IMR-90 (cell line): ENCODE measurements around the gene EPB41L2. TPM values are rescaled to one million over a fixed set of nuclear protein-coding genes. Genes with fewer than 3 reads are reported as not detected.

Experiments
- ATAC-seq: fragments of 200-7000 bp; cut with Tn5 transposase; 2 replicates; pipeline ENCODE4 v1.9.1; 2020; ENCODE audit warnings: low read depth, mild to moderate bottlenecking, moderate library complexity
- BruUV-seq: library from RNA; stranded (reverse); fragments of 400-500 nt; replicated peaks from 2 replicates; lab custom pipeline; 2021; lab: Mats Ljungman, UMichigan
- CTCF ChIA-PET: fragments of 300-600 bp; formaldehyde crosslinking; extraction: SDS; loops from one replicate; lab custom pipeline; 2021; ENCODE audit warnings: antibody characterized with exemption; lab: Yijun Ruan, JAX
- POLR2A ChIA-PET: fragments of 300-600 bp; sonication (Branson Sonifier 250); formaldehyde crosslinking; loops from one replicate; lab custom pipeline; 2022; ENCODE audit warnings: antibody characterized with exemption; ENCODE audit not compliant: unreplicated experiment; lab: Charles Lee
- DNase-seq: peaks from one replicate; pipeline ENCODE4 v3.0.0; 2013
- H2AFZ ChIP-seq: replicated peaks from 2 replicates; pipeline ENCODE3; 2013; ENCODE audit warnings: low read length, mild to moderate bottlenecking; ENCODE audit not compliant: poor library complexity
- H2AK5ac ChIP-seq: 2 replicates; pipeline ENCODE4 v1.6.1; 2013; ENCODE audit warnings: low read depth, low read length, inconsistent platforms
- H2AK9ac ChIP-seq: replicated peaks from 2 replicates; pipeline ENCODE3; 2013; ENCODE audit warnings: mild to moderate bottlenecking, low read depth, low read length, moderate library complexity; ENCODE audit not compliant: poor library complexity
- H2BK120ac ChIP-seq: 2 replicates; pipeline ENCODE4 v1.6.1; 2013; ENCODE audit warnings: low read depth, low read length, inconsistent platforms
- H2BK15ac ChIP-seq: 3 replicates; pipeline ENCODE4 v1.6.1; 2013; ENCODE audit warnings: low read depth, low read length, inconsistent platforms
- H2BK20ac ChIP-seq: 2 replicates; pipeline ENCODE4 v1.6.1; 2013; ENCODE audit warnings: low read depth, mild to moderate bottlenecking, inconsistent platforms, low read length, moderate library complexity
- H2BK5ac ChIP-seq: 2 replicates; pipeline ENCODE4 v1.6.1; 2013; ENCODE audit warnings: mild to moderate bottlenecking, low read depth, low read length, inconsistent platforms; ENCODE audit not compliant: poor library complexity, severe bottlenecking
- H3K14ac ChIP-seq: replicated peaks from 2 replicates; pipeline ENCODE4 v1.6.1; 2013; ENCODE audit warnings: low read depth, low read length, inconsistent platforms
- H3K18ac ChIP-seq: 2 replicates; pipeline ENCODE4 v1.6.1; 2013; ENCODE audit warnings: low read depth, low read length, control low read depth
- H3K23ac ChIP-seq: 2 replicates; pipeline ENCODE4 v1.6.1; 2013; ENCODE audit warnings: low read depth, low read length, inconsistent platforms
- H3K27ac ChIP-seq: 2 replicates; pipeline ENCODE4 v1.5.1; 2013; ENCODE audit warnings: mild to moderate bottlenecking, control low read depth, low read length; ENCODE audit not compliant: insufficient read depth
- H3K27me3 ChIP-seq: 2 replicates; pipeline ENCODE4 v1.6.1; 2013; ENCODE audit warnings: low read length; ENCODE audit not compliant: control insufficient read depth, insufficient read depth
- H3K36me3 ChIP-seq: 2 replicates; pipeline ENCODE4 v1.6.1; 2013; ENCODE audit warnings: low read length, mixed read lengths; ENCODE audit not compliant: control insufficient read depth, insufficient read depth
- H3K4ac ChIP-seq: 2 replicates; pipeline ENCODE4 v1.6.1; 2013; ENCODE audit warnings: low read depth, low read length, inconsistent platforms
- H3K4me1 ChIP-seq: 2 replicates; pipeline ENCODE4 v1.6.1; 2013; ENCODE audit warnings: low read length, mixed read lengths; ENCODE audit not compliant: control insufficient read depth, insufficient read depth
- H3K4me2 ChIP-seq: 2 replicates; pipeline ENCODE4 v1.6.1; 2013; ENCODE audit warnings: low read depth, mild to moderate bottlenecking, control low read depth, low read length, moderate library complexity
- H3K4me3 ChIP-seq: 2 replicates; pipeline ENCODE4 v1.5.1; 2013; ENCODE audit warnings: low read depth, mild to moderate bottlenecking, control low read depth, low read length, moderate library complexity; ENCODE audit not compliant: insufficient read depth
- H3K56ac ChIP-seq: 2 replicates; pipeline ENCODE4 v1.6.1; 2013; ENCODE audit warnings: low read length, inconsistent platforms; ENCODE audit not compliant: insufficient read depth; ENCODE audit errors: extremely low read depth
- H3K79me1 ChIP-seq, 2 experiments: 2 replicates each; pipeline ENCODE4 v1.6.1; 2013; ENCODE audit warnings: low read length in 2 of 2, inconsistent platforms in 1 of 2, low read depth in 1 of 2
- H3K9ac ChIP-seq: 2 replicates; pipeline ENCODE4 v1.6.1; 2013; ENCODE audit warnings: low read depth, low read length, control low read depth
- H3K9me1 ChIP-seq: 2 replicates; pipeline ENCODE4 v1.6.1; 2013; ENCODE audit warnings: low read length, inconsistent platforms; ENCODE audit not compliant: insufficient read depth
- H3K9me3 ChIP-seq: 2 replicates; pipeline ENCODE4 v1.6.1; 2013; ENCODE audit warnings: low read length; ENCODE audit not compliant: control insufficient read depth, insufficient read depth
- H4K20me1 ChIP-seq: 2 replicates; pipeline ENCODE4 v1.6.1; 2013; ENCODE audit warnings: low read length, inconsistent platforms; ENCODE audit not compliant: insufficient read depth
- H4K5ac ChIP-seq: 2 replicates; pipeline ENCODE4 v1.6.1; 2013; ENCODE audit warnings: mild to moderate bottlenecking, low read depth, low read length, control low read depth
- H4K8ac ChIP-seq, 2 experiments: 2 replicates each; pipeline ENCODE4 v1.6.1; 2013; ENCODE audit warnings: low read depth in 2 of 2, low read length in 2 of 2, control low read depth in 1 of 2, inconsistent platforms in 1 of 2
- H4K91ac ChIP-seq: 2 replicates; pipeline ENCODE4 v1.6.1; 2013; ENCODE audit warnings: low read depth, low read length, inconsistent platforms; ENCODE audit not compliant: insufficient read depth
- CHD1 ChIP-seq: IDR thresholded peaks from 2 replicates; pipeline ENCODE4 v1.6.1; 2012; ENCODE audit warnings: low read depth, low read length, improper control_type of control experiment
- MAFK ChIP-seq: IDR thresholded peaks from 2 replicates; pipeline ENCODE4 v1.6.1; 2012; ENCODE audit warnings: low read depth, low read length, improper control_type of control experiment
- MAZ ChIP-seq: IDR thresholded peaks from 2 replicates; pipeline ENCODE4 v1.6.1; 2012; ENCODE audit warnings: low read depth, mild to moderate bottlenecking, low read length, improper control_type of control experiment, moderate library complexity, borderline replicate concordance
- MXI1 ChIP-seq: IDR thresholded peaks from 2 replicates; pipeline ENCODE4 v1.6.1; 2012; ENCODE audit warnings: low read depth, mild to moderate bottlenecking, low read length, moderate library complexity, borderline replicate concordance
- NFE2L2 ChIP-seq: fragments of 150-350 bp; IDR thresholded peaks from 2 replicates; pipeline ENCODE4 v1.6.1; 2016; ENCODE audit warnings: low read depth, mild to moderate bottlenecking, low read length
- RFX5 ChIP-seq: IDR thresholded peaks from 2 replicates; pipeline ENCODE4 v1.8.0; 2012; ENCODE audit warnings: low read depth, mild to moderate bottlenecking, low read length, moderate library complexity
- SMC3 ChIP-seq: fragments of 150-350 bp; IDR thresholded peaks from 2 replicates; pipeline ENCODE4 v1.6.1; 2016; ENCODE audit warnings: low read depth, mild to moderate bottlenecking, antibody characterized with exemption, low read length, moderate library complexity
- WGBS, 2 experiments: methylation state at CpG; one replicate each; pipeline versions ENCODE4 v1.1.5 to v1.1.7; 2013; ENCODE audit warnings: missing lambda C conversion rate in 2 of 2; ENCODE audit not compliant: insufficient read length in 1 of 2; ENCODE audit errors: extremely low coverage in 2 of 2; 5-methylcytosine and 5-hydroxymethylcytosine counted together
- dilution Hi-C: fragments of 300-500 bp; cut with HindIII; formaldehyde crosslinking; loops from one replicate; pipeline ENCODE4 v1.14.3; 2018; ENCODE audit warnings: low sequenced_read_pairs; ENCODE audit not compliant: unreplicated experiment
- in situ Hi-C: fragments of 300-500 bp; cut with MboI; formaldehyde crosslinking; loops from 3 replicates; pipeline ENCODE4 v1.14.3; 2019; ENCODE audit warnings: low sequenced_read_pairs, inconsistent platforms, mixed read lengths
- intact Hi-C: fragments of 100-400 bp; cut with micrococcal nuclease; formaldehyde crosslinking; loops from 2 replicates; pipeline ENCODE4 v1.10.0; 2022
- polyA plus RNA-seq, 3 experiments: library from polyadenylated mRNA; depleted of rRNA; stranded (reverse); fragments of >200 nt; gene quantifications; 2 replicates each; pipeline ENCODE4 v1.2.3, GENCODE V29; 2012; ENCODE audit warnings: low replicate concordance in 1 of 3
- total RNA-seq: library from RNA; depleted of rRNA; stranded (reverse); fragments of >200 nt; gene quantifications from 2 replicates; pipeline ENCODE4 v1.2.3, GENCODE V29; 2012
- TF ChIP-seq, protein P1 (sequence below): fragments of 150-350 bp; IDR thresholded peaks from 2 replicates; pipeline ENCODE4 v1.6.1; 2017; ENCODE audit warnings: mild to moderate bottlenecking, antibody characterized with exemption, low read length, low read depth

The EPB41L2 gene
- total and polyA plus RNA-seq, 2 of the 4 experiments (the other 2 are of a cell fraction) = 85.7 to 99.8 TPM

- Histone ChIP-seq H2BK15ac (no peak overlapping the region), H3K14ac (no peak overlapping the region), H2AK9ac (no peak overlapping the region), H3K27ac (no peak overlapping the region), H3K9me3 (no peaks in the 10 kb centered on the region), H2BK20ac (no peak overlapping the region), H2AK5ac (no peak overlapping the region), H4K91ac (no peak overlapping the region), H3K4me3 (no peak overlapping the region), H2BK5ac (no peak overlapping the region), H3K79me1 (peaks cover 24 to 48% of the 10 kb centered on the region in 2 experiments), H3K56ac (no peak overlapping the region), H3K4me1 (peaks cover 14% of the 10 kb centered on the region), H3K18ac (no peak overlapping the region), H4K8ac (no peak overlapping the region), H3K4me2 (no peak overlapping the region), H3K36me3 (no peaks in the 10 kb centered on the region), H3K23ac (no peak overlapping the region), H3K4ac (no peak overlapping the region), H3K9ac (no peak overlapping the region), H4K20me1 (peaks cover 28% of the 10 kb centered on the region), H4K5ac (no peak overlapping the region; the same call in 1 of the 2 replicates), H3K9me1 (peaks cover 4% of the 10 kb centered on the region; the same call in 1 of the 2 replicates), H2AFZ (no peak overlapping the region), H2BK120ac (no peak overlapping the region), H3K27me3 (no peaks in the 10 kb centered on the region)
- in situ Hi-C loops (no loop called here), dilution Hi-C loops (no loop called here), intact Hi-C loops (loop anchor here (5.0 kb wide), 1 partner anchor 58 kb away; no protein-coding TSS in a partner anchor)
- no peak for ATAC-seq
- no peak for DNase-seq
- no TSS peak for BruUV-seq
- ChIA-PET POLR2A (no interaction called here), CTCF (no interaction called here)
- TF ChIP-seq CHD1 (no peak), MAZ (no peak), SMC3 (no peak), MAFK (no peak), NFE2L2 (no peak), RFX5 (no peak), MXI1 (no peak)
- TF ChIP-seq, protein P1, sequence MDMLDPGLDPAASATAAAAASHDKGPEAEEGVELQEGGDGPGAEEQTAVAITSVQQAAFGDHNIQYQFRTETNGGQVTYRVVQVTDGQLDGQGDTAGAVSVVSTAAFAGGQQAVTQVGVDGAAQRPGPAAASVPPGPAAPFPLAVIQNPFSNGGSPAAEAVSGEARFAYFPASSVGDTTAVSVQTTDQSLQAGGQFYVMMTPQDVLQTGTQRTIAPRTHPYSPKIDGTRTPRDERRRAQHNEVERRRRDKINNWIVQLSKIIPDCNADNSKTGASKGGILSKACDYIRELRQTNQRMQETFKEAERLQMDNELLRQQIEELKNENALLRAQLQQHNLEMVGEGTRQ = no peak
- 100% methylated on average over 2 of the region's 2 CpGs; no CpG with 5 or more reads in 1 of the 2 experiments for whole genome bisulfite sequencing, 2 experiments
Measured at GRCh38 chr6:130908958-130909357, 154.1 kb downstream of the EPB41L2 start.
